GM18505 (cell line): ENCODE results near the gene RGS19.

Experiments used
- ATAC-seq: cut with Tn5 transposase; IDR thresholded peaks from one replicate; pipeline ENCODE4 v1.9.1; 2021; ENCODE audit not compliant: unreplicated experiment
- POLR2A ChIP-seq: IDR thresholded peaks from 4 replicates; pipeline ENCODE4 v1.6.1; 2011; ENCODE audit warnings: borderline replicate concordance; ENCODE audit not compliant: insufficient read depth, insufficient read length; ENCODE audit errors: extremely low read depth

RGS19 gene

DNA sequence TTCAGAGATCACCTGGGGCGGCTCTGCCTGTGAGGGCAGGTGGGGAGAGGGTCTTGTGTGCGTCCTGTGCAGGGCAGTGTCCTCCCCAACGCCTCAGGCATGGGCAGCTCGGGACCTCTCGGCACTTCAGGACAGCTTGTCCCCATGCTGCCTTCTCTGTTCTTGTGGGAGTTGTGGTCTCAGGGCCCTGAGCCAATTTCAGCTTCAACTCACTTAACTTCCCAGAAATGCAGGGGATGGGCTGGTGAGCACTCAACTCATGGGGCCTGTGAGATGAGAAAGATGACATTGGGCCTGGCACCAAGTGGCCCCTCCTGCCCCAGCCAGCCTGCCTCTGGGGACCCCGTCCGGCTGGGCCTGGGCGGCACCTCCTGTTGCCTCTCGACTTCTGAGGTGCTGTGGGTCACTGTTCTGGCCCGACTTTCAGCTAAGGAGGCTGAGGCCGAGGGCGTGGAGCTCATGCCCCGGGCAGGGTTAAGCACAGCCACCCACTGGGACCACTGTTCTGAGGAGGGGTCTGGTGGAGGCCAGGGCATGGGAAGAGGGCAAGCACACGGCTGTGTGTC is 6.7 kb downstream of the RGS19 start:
- ATAC-seq, result no peak
- TF ChIP-seq POLR2A, result no peak

DNA sequence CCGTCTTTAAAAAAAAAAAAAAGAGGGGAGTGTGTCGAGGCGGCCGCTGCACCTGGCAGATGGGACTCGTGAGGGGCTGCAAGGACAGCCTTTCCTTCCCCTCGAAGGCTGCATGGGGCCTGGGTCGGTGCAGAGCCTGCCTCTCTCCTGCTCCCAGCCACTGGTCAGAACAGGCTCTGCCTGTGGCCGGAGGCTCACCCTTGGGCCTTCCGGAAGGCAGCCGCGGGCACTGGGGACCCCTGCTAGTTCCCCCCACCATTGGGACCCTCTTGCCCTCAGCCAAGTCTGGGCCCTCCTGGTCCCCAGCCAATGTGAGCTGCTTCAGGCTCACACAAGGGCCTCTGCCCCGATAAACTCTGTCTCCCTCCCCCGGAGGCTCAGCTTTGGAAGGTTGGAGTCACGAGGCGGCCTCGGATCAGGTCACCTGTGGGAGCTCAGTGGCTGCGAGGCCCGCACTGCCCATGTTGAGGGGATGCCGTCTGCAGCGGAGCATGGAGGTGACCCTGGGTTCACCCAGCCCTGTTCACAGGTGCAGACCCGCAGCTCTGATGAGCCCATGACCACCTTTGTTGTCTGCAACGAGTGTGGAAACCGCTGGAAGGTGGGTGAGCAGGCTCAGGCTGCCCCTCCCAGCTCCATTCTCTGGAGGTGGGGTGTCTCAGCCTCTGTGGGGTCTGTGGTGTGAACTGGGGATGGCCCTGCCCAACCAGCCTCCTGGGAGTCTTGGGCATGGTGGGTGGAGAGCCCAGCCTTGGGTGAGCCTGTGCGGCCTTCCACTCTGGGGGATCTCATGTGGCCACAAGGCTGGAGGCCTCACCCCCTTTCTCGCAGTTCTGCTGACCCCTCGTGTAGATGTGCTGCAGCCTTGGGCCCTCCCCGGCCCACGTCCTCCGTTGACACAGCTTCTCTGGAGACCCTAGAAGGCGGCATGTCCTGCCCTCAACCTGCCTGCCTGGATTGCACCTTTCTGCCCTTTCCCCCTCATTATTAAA is 7.7 kb downstream of the RGS19 start:
- no peak for ATAC-seq
- TF ChIP-seq POLR2A, result no peak

- ATAC-seq, result no peak
Measured at GRCh38 chr20:64070244-64070993, 8.9 kb downstream of the RGS19 start.

GRCh38 chr20:64069614-64070243 is 9.6 kb downstream of the RGS19 start:
- ATAC-seq, result no peak
- no peak for TF ChIP-seq POLR2A

More at GRCh38 chr20:64070244-64070993, 8.9 kb downstream of the RGS19 start:
- TF ChIP-seq POLR2A, result no peak

DNA sequence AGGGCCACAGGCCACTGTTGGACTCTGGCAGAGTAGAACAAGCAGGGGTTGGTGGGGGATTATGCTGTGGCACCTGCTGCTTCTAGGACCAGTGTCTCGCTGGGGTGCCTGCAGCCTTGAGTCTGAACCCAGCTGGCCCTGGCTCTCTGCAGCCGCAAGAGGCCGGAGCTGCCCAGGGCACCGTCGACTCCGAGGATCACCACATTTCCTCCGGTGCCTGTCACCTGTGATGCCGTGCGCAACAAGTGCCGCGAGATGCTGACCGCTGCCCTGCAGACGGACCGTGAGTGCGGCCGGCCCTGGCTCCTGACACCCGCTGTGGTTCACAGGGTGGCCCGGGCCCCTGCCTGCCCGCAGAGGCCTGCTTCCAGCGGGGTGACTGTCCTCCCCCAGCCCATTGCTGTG is 10.1 kb downstream of the RGS19 start:
- TF ChIP-seq POLR2A, result no peak
- ATAC-seq, result no peak

DNA sequence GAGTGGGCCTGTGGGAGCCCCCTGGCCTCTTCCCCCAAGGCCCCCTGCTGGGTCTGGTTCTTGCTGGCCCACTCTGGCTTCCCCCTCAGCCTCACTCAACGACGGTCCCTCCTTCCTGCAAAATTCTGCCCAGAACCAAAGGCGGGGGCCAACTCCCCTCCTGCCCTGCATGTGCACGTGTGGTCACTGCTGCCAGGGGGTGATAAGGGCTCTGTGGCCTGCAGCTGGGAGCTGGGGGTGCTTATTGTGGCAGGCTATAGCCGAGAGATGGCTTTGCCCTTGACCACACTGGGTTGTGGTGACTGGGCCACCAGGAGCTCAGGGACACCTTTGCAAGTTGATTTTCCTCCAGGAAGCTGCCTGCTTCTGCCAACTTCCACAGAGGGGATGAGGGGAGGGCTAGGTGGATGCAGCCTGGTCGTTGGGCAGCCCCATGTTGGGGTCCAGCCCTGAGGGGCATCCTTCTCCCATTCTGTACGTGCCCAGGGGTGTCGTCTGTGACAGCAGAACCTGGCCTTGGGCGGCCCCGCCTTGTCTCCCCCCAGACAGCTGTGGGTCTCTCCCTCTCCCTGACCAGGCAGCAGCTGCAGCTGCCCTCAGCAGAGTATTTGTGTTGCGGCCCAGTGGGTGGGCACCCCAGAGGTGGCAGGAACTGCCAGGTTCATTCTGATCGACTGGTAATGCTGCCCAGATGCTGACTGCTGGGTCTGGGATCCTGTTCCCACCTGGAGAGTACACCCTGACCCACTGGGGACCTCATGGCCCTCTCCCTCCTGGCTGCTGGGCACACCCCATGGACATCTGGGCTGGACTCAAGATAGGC is 10.7 kb downstream of the RGS19 start:
- no peak for ATAC-seq
- no peak for TF ChIP-seq POLR2A

DNA sequence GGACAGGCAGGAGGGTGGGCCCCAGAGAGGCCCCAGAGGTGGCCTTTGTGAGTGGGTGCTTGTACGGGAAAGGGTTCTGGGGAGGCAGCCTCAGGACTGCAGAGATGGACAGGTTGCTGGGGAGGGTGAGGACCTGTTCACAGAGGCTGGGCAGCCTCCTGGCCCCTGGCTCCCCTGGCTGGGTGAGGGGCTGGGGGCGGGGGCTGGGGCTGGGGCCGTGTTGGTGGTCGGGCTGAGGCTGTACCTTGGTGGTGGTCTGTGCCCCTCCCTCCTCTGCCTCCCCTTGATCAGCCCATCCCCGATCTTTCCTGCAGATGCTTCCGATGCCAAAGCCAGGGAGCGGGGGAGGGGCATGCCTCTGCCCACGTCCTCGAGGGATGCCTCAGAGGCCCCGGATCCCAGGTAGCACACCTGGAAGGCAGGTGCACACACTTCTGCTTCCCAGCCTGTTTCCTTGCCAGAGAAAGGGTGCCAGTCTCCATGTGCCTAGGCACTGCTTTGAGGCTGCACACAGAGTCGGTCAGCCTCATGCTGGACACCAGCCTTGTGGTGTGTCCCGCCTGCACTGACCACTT is 11.5 kb downstream of the RGS19 start:
- TF ChIP-seq POLR2A, result no peak
- ATAC-seq, result no peak

- ATAC-seq, result no peak
- no peak for TF ChIP-seq POLR2A
Measured at GRCh38 chr20:64067005-64067632, 12.2 kb downstream of the RGS19 start.

- ATAC-seq, result no peak
- TF ChIP-seq POLR2A, result peak; percentile 36
Measured at GRCh38 chr20:64065974-64066343, 13.4 kb downstream of the RGS19 start.

- peak; percentile 3 for TF ChIP-seq POLR2A
- no peak for ATAC-seq
Measured at GRCh38 chr20:64065062-64065973, 14.0 kb downstream of the RGS19 start.
